Body of pancreas (tissue), 4 donors: ENCODE results near the gene RHCE. TPM values are rescaled to one million over a fixed set of nuclear protein-coding genes. Genes with fewer than 3 reads are reported as not detected.
"Not testable (repeated sequence)": the region's sequence is repeated elsewhere in the genome, so short reads cannot be mapped to it uniquely, and the experiment has no call there.

Source experiments
- ATAC-seq: fragments of 150-250 bp; one replicate; pipeline ENCODE4 v1.9.1; 2016
- DNase-seq, 4 donors: peaks; one replicate each; pipeline ENCODE4 v3.0.0-alpha.2; 2019
- H3K27ac ChIP-seq, 4 donors: fragments of 200-600 bp; sonication (generic); 1 replicate in 3 of 4; 2 replicates in 1 of 4; pipeline versions ENCODE4 v1.5.1 to v1.6.1; 2016 to 2019; ENCODE audit warnings: mild to moderate bottlenecking in 1 of 4, mixed read lengths in 1 of 4, moderate library complexity in 1 of 4
- H3K27me3 ChIP-seq, 2 donors: fragments of 200-600 bp; sonication (generic); one replicate each; pipeline ENCODE4 v1.6.0; 2016; ENCODE audit warnings: mild to moderate bottlenecking in 1 of 2
- H3K36me3 ChIP-seq, 2 donors: fragments of 200-600 bp; sonication (generic); replicated peaks in 1 of 2; 2 replicates each; pipeline ENCODE4 v1.5.1; 2016; ENCODE audit warnings: low read depth in 2 of 2; ENCODE audit not compliant: insufficient read depth in 1 of 2
- H3K4me1 ChIP-seq: fragments of 200-600 bp; sonication (generic); one replicate; pipeline ENCODE4 v1.6.0; 2016
- H3K4me3 ChIP-seq, 2 donors: fragments of 200-600 bp; sonication (generic); 1 replicate in 1 of 2; 2 replicates in 1 of 2; pipeline ENCODE4 v1.5.1; 2016 to 2019
- H3K9me3 ChIP-seq, 3 donors: fragments of 200-600 bp; sonication (generic); 1 replicate in 2 of 3; 2 replicates in 1 of 3; pipeline ENCODE4 v1.5.1; 2016
- POLR2A ChIP-seq, 3 donors: fragments of 450-650 bp; IDR thresholded peaks; one replicate each; pipeline ENCODE4 v1.6.1; 2016; ENCODE audit warnings: antibody characterized with exemption in 3 of 3, mild to moderate bottlenecking in 2 of 3
- WGBS, 2 donors: methylation state at CpG; one replicate each; pipeline ENCODE4 v1.1.5; 2017; 5-methylcytosine and 5-hydroxymethylcytosine counted together
- intact Hi-C: fragments of 100-400 bp; cut with DNase I; formaldehyde crosslinking; loops from one replicate; pipeline ENCODE4 v1.15.1; 2023
- total RNA-seq, 2 donors: library from RNA; depleted of rRNA; stranded (reverse); fragments of >200 nt; gene quantifications; one replicate each; pipeline ENCODE4 v1.1.0, GENCODE V29; 2016
- TF ChIP-seq, protein P1 (sequence below), 7 experiments: fragments of 450-650 bp in 4 of 7; fragments of 200-600 bp in 3 of 7; sonication (generic) in 3 of 7; IDR thresholded peaks; one replicate each; pipeline ENCODE4 v1.5.1; 2016 to 2019; ENCODE audit warnings: antibody characterized with exemption in 7 of 7

RHCE gene
- total RNA-seq, 2 donors from 2014 or later: 0.26 TPM; not detected in 1

DNA sequence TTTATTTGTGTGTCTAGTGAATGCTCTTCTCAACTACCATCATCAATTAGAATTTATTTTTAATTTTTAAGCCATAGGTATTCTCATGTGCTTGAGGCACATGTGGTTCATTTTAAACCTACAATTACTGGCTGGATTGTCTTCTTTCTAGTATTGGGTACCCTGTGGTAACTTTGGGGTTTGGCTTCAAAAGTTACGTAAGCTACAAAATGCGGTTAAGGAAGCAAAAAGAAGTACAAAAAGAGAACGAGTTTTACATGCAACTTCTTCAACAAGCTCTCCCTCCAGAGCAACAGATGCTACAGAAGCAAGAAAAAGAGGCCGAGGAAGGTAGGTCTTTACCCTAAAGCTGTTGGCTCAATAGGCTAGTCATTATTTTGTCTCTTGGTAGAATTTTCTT, 35.9 kb upstream of the RHCE start:
- Histone ChIP-seq H3K4me1 (no peaks in the 10 kb centered on the region), H3K27me3 (no peaks in the 10 kb centered on the region), H3K9me3 (no peaks in the 10 kb centered on the region), H3K27ac (no peak overlapping the region), H3K36me3 (peaks cover 0 to 8% of the 10 kb centered on the region in 2 donors), H3K4me3 (no peak overlapping the region)
- DNase-seq (no peak), ATAC-seq (no peak)
- 77 to 93% methylated on average over 4 of the region's 4 CpGs for WGBS, 2 donors
- TF ChIP-seq POLR2A (IDR thresholded peaks at IDR 0.05): no peak
- TF ChIP-seq, protein P1, sequence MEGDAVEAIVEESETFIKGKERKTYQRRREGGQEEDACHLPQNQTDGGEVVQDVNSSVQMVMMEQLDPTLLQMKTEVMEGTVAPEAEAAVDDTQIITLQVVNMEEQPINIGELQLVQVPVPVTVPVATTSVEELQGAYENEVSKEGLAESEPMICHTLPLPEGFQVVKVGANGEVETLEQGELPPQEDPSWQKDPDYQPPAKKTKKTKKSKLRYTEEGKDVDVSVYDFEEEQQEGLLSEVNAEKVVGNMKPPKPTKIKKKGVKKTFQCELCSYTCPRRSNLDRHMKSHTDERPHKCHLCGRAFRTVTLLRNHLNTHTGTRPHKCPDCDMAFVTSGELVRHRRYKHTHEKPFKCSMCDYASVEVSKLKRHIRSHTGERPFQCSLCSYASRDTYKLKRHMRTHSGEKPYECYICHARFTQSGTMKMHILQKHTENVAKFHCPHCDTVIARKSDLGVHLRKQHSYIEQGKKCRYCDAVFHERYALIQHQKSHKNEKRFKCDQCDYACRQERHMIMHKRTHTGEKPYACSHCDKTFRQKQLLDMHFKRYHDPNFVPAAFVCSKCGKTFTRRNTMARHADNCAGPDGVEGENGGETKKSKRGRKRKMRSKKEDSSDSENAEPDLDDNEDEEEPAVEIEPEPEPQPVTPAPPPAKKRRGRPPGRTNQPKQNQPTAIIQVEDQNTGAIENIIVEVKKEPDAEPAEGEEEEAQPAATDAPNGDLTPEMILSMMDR (IDR thresholded peaks at IDR 0.05): no peak
- intact Hi-C loops: no loop called here

DNA sequence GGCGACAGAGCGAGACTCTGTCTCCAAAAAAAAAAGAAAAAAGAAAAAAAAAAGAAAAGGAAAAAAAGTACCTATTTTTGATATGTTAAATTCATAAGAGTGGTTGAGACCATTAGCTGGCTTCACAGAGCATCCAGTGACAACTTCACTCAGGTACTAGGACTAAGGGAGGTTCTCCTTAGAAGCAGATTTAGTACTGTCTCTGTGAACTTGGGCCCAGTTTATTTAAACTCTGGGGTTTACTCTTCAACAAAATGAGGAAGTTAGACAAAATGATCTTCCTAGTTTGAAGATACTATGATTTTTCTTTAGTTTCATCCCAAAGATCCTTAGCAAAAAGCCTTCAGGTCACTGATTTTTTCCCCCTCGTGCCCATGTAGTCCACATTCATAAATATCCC, 31.3 kb upstream of the RHCE start:
- TF ChIP-seq POLR2A (IDR thresholded peaks at IDR 0.05): no peak
- TF ChIP-seq, protein P1 (IDR thresholded peaks at IDR 0.05): no peak
- H3K4me1 ChIP-seq: no peaks in the 10 kb centered on the region
- H3K4me3 ChIP-seq: no peak overlapping the region
- peaks cover 0 to 2% of the 10 kb centered on the region in 2 donors for H3K36me3 ChIP-seq
- no peaks in the 10 kb centered on the region for H3K9me3 ChIP-seq
- DNase-seq (no peak), ATAC-seq (no peak)
- intact Hi-C loops: no loop called here
- no peaks in the 10 kb centered on the region for H3K27me3 ChIP-seq
- H3K27ac ChIP-seq: no peak overlapping the region
- 93 to 94% methylated on average over 3 of the region's 3 CpGs for WGBS, 2 donors

DNA sequence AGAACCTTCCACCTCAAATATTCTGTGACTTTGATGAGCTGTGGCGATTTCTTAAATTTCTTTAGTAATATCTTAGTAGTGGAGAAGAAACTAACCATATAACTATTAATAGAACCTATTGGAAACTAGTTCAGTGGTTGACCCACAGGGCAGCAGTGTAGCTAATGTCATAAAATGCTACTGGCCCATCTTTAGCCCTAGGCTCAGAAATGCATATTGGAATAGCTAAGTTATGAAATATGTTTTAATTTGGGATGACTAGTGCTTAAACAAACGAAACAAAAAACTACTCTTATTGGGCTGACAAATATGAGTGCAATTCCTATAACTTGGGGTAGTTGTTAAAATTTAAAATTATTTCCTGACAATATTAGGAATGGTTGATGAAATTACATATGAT, 30.3 kb upstream of the RHCE start:
- WGBS, 2 donors: 86 to 93% methylated on average over 2 of the region's 2 CpGs
- no peaks in the 10 kb centered on the region for H3K9me3 ChIP-seq
- TF ChIP-seq, protein P1 (IDR thresholded peaks at IDR 0.05): no peak
- no peak for TF ChIP-seq POLR2A (IDR thresholded peaks at IDR 0.05)
- H3K4me3 ChIP-seq: no peak overlapping the region
- peaks cover 3% of the 10 kb centered on the region for H3K4me1 ChIP-seq
- no peak for DNase-seq
- intact Hi-C loops: no loop called here
- H3K27me3 ChIP-seq: no peaks in the 10 kb centered on the region
- no peak for ATAC-seq
- no peak overlapping the region for H3K27ac ChIP-seq
- peaks cover 0 to 2% of the 10 kb centered on the region in 2 donors for H3K36me3 ChIP-seq

DNA sequence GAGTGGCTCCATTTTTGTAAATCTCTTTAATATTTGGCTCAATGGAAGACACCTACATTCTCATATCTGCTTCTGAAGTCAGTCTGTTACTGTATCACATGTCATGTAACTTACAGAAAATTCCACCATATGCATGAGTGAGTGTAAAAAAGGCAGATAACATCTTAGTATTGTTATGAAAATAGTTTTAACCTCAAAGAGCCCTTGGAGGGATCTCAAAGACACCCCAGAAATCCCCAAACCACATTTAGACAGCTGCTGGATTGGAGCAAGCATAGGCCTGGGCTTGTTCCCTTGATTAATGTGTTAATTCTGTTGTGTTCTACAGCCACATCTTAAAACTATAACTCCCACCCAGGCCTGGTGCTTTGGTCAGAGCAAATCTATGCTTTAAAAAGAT, 26.9 kb upstream of the RHCE start:
- Histone ChIP-seq H3K4me1 (peaks cover 7% of the 10 kb centered on the region), H3K36me3 (no peaks in the 10 kb centered on the region), H3K9me3 (no peaks in the 10 kb centered on the region), H3K4me3 (no peak overlapping the region), H3K27ac (no peak overlapping the region), H3K27me3 (no peaks in the 10 kb centered on the region)
- ATAC-seq: no peak
- intact Hi-C loops: no loop called here
- TF ChIP-seq, protein P1 (IDR thresholded peaks at IDR 0.05): no peak
- TF ChIP-seq POLR2A (IDR thresholded peaks at IDR 0.05): no peak
- no peak for DNase-seq

DNA sequence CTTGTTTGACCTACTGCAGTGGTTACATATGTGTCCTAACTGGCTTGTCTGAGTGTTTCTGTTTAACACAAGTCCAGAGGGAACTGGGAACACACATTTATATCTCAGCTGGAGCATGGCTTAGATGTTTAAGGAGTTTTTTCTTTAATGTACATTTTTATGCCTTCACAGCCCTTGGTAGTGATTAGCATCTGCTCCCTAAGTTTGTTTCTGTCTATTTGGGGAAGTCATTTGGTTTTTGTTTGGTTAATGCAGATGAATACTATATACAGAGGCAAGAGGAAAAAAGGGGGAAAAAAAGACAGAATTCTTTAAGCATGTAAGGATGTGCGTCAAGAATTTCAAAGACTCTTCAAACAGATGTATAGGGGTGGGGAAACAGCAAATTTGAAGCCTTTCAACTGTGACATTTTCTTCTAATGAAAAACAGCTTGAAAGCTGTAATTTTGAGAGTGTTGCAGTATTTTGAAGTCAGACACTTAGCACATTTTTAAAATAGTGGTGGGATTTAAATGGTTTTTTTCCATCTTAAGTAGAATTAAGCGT, 25.4 kb upstream of the RHCE start:
- Histone ChIP-seq H3K4me3 (no peak overlapping the region), H3K27ac (no peak overlapping the region), H3K36me3 (no peaks in the 10 kb centered on the region), H3K9me3 (no peaks in the 10 kb centered on the region), H3K4me1 (peaks cover 21% of the 10 kb centered on the region), H3K27me3 (no peaks in the 10 kb centered on the region)
- intact Hi-C loops: no loop called here
- TF ChIP-seq POLR2A (IDR thresholded peaks at IDR 0.05): no peak
- DNase-seq: no peak
- WGBS, 2 donors: 67 to 82% methylated on average over 2 of the region's 2 CpGs
- no peak for ATAC-seq

DNA sequence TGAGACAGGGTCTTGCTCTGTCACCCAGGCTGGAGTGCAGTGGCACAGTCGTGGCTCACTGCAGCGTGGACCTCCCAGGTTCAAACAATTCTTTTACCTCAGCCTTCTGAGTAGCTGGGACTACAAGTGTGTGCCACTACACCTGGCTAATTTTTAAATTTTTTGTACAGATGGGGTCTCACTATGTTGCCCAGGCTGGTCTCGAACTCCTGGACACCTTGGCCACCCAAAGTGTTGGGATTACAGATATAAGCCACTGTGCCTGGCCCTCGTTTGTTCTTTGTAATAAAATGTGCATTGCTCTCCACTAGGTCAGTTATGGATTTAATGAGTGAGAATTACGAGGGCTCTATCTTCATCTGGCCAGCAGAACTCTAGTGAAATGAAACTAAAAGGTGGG, 24.0 kb upstream of the RHCE start:
- H3K27ac ChIP-seq, ATAC-seq, DNase-seq, H3K27me3 ChIP-seq, H3K9me3 ChIP-seq, H3K36me3 ChIP-seq, intact Hi-C loops, H3K4me3 ChIP-seq: not testable (repeated sequence)
- 93 to 95% methylated on average over 5 of the region's 5 CpGs for WGBS, 2 donors
- peaks cover 23% of the 10 kb centered on the region for H3K4me1 ChIP-seq
